ENCODE data around the gene PCDHGC3.

- TF ChIP-seq CTCF (tag by site-specific recombination; IDR thresholded peaks at IDR 0.05) (no peak), ZNF707 (tag by site-specific recombination; IDR thresholded peaks at IDR 0.05) (no peak)
Measured at GRCh38 chr5:141503681-141504080, 27.9 kb downstream of the PCDHGC3 start.

Data from HEK293 (cell line).